NCI-H524 (cell line): Measurements from ENCODE around the gene OPTC.

Experiments
- DNase-seq, 2 experiments: peaks; one replicate each; lab custom pipeline; 2025; lab: John Stamatoyannopoulos, UW

Gene OPTC

GRCh38 chr1:203491664-203492063 lies 2.3 kb upstream of the OPTC start:
- peak; percentile 87 to 93 for DNase-seq

DNA sequence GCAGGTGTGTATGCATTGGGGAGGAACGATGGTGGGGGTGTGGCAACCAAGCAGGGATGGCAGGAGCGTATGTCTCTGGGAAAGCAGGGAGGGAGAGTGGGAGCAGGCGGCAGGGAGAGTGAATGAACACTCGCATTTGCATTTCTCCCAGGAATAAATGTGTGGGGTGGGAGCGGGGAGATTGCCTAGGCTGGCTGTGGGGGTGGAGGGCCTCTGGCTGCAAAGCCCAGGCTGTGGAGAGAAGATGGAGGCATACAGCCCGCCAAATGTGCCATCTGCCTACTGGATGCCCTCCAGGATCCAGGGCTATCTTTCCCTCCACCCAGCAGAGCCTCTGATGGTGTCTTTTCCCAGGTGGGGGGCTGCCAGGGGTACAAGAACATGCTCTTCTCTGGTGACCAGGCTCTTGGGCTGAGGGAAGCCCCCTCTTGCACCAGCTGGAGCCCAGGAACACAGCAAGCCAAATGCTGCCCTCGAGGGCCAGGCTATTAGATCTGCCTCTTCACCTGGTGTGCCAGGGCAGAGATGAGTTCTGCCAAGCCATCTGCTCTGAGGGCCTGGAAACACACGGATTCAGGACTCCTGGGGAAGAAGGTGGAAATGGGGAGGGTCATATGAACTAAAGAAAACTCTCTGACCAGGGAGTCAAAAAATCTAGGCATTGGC lies 1.7 kb upstream of the OPTC start:
- peak; percentile 87 to 91 for DNase-seq

- DNase-seq, result peak in 1 of 2 experiments; percentile 9
Observed at GRCh38 chr1:203492748-203493130, 1.2 kb upstream of the OPTC start.

GRCh38 chr1:203495845-203496244 lies 1.9 kb downstream of the OPTC start:
- DNase-seq, result no peak

DNA sequence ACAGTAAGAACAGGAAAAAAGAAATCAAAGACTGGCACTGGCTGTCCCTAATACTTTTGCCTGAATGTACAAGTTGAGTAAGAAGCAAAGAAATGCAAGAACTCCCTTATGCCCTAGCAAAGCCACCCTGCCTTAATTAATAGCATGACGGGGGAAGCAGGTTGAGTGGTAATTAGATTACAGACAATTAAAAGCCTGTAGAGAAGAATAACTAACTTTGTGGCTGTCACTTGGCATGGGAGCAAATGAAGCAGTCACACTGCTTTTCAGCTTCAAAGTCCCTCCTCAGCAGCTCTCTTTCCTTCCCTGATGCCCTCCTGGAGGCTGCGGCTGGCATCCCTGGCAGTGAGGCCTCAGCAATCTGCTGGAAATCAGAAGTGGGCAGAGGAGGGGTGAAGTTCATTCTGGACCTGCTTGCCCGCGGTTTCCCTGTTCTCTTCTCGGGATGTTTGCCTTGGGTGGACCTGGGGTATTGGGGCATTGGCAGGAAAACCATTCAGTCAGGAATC lies 3.4 kb downstream of the OPTC start:
- no peak for DNase-seq

DNA sequence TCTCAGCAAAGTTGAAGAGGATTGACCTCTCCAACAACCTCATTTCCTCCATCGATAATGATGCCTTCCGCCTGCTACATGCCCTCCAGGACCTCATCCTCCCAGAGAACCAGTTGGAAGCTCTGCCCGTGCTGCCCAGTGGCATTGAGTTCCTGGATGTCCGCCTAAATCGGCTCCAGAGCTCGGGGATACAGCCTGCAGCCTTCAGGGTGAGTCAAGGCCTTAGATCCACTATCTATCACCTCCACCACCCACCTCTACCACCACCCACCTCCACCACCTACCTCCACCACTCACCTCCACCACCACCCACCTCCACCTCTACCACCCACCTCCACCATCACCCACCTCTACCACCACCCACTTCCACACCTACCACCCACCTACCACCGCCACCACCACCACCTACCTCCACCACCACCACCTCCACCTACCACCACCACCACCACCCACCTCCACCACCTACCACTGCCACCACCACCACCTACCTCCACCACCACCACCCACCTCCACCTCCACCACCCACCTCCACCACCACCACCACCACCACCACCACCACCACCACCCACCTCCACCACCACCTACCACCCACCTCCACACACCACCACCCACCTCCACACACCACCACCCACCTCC lies 5.8 kb downstream of the OPTC start:
- no peak for DNase-seq

DNA sequence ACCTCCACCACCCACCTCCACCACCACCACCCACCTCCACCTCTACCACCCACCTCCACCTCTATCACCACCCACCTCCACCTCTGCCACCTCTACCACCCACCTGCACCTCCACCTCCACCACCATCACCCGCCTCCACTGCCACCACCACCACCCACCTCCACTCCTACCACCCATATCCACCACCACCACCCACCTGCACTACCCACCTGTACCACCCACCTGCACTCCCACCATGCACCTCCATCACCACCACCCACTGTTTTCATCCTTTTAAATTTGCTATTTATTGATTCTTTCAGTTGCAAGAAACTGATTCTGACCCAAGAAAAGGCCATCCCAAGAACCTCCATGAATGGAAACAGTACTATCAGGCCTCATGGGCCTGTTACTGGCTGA lies 6.3 kb downstream of the OPTC start:
- no peak for DNase-seq

DNA sequence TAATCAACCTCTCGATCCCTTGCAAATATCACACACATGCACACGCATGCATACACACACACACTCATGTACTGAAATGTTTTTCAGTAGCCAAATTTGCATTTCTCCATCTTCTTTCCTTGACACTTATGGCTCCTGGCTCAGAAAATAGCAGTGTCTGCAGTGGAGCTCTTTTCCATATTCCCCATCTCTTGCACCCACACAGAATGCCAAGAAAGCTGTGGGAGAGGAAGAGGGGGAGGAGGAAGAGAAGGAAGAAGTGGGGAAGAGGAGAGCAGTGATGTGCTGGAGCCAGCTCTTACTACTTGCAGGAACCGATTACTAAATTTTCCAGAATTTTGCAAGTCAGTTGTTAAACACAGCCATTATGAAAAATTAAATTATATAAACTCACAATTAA lies 9.9 kb downstream of the OPTC start:
- DNase-seq, result no peak

DNA sequence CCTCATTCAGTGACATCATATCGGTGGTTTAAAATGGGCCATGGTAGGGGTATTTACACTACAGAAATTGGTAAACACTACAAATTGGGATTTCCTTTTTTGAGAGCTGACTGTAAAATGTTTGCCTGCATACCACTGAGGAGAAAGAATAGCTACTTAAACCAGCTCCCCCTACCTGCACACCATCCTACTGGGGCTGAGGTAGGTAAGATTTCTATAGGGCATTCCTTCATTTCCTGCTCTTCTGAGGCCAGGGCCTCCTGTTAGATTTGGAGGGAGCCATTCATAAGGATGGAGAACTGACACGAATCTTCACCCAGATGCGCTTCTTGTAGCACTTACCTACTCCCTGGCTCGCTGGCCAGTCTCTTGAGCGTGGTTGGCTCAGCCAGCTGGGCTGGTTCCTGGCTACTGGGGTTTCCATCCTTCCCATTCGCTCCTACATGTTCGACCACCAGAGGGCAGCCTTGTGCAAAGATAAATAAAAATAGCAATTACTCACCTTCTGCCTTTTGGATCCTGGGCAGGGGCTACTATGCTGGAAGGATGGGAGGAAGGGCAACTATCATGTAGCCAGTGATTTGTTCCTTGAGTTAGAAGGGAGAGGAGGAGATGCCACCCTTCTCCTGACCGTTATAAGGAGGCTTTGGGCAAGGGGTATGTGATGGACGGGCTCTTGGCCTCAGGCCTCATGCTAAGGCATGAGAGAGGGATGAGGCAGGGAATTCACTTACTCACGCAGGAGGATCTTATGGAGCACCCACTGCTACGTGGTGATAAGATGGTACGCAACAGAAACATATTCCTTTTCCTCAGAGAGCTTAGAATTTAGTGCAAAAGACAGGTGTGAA lies 10.7 kb downstream of the OPTC start:
- peak; percentile 53 to 81 for DNase-seq

- no peak for DNase-seq
Observed at GRCh38 chr1:203505526-203506204, 11.7 kb downstream of the OPTC start.

DNA sequence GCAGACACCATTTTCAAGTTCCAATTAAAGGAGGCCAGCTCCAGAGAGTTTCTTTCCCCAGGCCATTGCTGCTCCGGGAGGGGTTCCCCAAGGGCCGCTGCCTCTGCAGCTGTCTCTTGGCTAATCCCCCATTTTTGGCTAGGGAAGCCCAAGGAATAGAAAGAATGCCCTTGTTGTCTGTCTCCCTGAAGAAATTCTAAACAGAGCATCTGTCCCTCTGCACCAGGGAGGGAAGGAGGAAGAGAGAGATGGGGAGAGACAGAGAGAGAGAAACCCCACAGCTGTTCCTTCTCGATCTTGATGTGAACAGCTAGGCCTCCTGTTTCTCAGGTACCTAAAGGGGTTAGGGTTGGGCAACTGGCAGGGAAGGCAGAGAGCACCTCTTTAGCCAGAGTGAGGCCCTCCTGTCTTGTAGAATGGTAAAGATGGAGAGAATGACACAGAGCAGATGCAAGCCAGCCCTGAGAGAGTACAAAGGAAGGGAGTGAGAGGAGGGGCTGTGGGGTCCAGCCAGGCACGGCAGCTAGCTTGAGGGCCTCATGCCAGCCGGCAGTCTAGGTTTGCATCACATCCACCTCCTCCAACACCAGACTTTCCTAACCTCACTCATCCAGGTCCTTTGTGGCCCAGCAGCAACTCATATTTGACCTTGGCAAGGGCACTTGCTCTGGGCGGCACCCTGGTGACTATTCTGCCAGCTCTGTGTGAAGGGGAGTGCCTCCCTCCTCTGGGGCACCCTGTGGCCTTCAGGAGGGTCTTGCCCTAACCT lies 13.1 kb downstream of the OPTC start:
- DNase-seq, result peak; percentile 51 to 85

GRCh38 chr1:203507759-203508158 lies 13.8 kb downstream of the OPTC start:
- no peak for DNase-seq

- DNase-seq, result no peak
Observed at GRCh38 chr1:203508463-203509073, 14.6 kb downstream of the OPTC start.

DNA sequence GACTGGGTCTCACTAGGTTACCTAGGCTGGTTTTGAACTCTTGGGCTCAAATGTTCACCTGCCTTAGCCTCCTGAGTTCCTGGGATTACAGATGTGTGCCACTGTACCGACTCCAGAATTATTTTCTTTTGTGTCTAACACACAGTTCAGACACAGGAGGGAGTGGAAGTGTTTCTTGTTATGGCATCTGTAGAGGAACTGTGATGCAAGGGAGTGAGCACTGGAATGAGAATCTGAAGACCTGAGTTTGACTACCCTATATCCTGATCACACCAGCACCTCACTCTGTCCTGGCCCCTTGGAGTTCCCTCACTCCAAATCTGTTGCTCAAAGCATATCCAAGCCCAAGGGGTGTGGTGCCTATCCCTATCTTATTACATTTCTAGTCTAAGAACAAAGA lies 15.2 kb downstream of the OPTC start:
- no peak for DNase-seq

- no peak for DNase-seq
Observed at GRCh38 chr1:203511513-203511912, 17.6 kb downstream of the OPTC start.

GRCh38 chr1:203511930-203512329 lies 18.0 kb downstream of the OPTC start:
- DNase-seq, result no peak

GRCh38 chr1:203512517-203512847 lies 18.5 kb downstream of the OPTC start:
- DNase-seq, result no peak

DNA sequence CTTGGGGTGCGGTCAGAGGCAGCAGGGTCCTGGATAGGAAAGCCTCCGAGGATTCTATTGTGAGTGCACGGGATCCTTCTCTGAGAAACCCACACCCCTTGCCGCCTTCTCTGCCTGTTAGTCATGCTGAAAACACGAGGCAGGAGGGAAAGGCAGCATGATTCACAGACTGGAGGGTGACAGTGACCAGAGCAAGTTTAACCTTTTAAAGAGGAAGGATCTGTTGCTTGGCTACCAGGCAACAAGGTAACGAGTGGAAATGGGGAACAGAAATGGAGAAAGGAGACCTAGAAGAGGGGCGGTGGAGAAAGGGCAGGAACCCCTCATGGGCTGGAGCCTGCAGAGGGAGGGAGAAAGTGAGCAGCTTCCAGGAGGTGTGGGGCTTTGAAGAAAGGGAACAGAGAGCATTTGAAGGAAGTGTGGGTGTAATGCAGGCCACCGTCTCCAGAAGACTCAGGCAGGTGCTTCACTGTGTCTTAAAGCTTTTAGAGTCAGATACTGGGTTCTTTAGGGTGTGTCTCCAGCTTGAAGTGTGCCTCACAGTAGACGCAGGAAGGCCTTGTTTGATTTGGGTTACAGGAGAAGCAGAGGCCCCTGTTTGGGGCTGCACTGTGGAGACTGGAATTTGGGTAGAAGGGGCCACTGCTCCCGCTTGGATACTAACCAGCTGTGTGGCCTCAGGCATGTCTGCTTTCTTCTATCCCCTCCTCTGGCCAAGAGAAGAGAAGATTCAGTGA lies 19.1 kb downstream of the OPTC start:
- DNase-seq, result no peak

- no peak for DNase-seq
Observed at GRCh38 chr1:203513585-203514031, 19.7 kb downstream of the OPTC start.

DNA sequence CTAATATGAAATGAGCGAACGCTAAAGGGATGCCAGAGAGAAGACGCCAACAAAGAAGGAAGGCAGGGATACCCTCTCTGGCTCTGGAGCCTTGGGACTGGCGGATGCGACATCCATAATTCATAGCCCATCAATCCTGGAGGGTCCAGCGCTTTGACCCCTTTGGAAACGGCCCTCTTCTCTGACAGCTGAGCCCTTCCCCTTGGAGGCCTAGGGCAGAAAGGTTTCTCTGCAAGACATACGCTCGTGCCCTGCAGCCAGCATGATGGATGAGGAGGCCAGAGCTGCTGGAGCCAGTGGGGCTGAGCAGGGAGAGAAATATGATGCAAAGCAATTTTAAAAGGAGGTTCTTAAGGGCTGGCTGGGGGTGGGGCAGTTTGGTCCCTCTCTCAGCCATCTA lies 22.2 kb downstream of the OPTC start:
- no peak for DNase-seq
